Neural cell (in vitro differentiated cells): ENCODE results near the gene RAB3GAP2. TPM values are rescaled to one million over a fixed set of nuclear protein-coding genes. Genes with fewer than 3 reads are reported as not detected.
"Not testable (repeated sequence)": the region's sequence is repeated elsewhere in the genome, so short reads cannot be mapped to it uniquely, and the experiment has no call there.

Experiments
- H2AFZ ChIP-seq: fragments of 200-600, 300-800 bp; sonication (generic), shearing (Covaris generic); 2 replicates; pipeline ENCODE4 v1.6.0; 2014; ENCODE audit warnings: low read depth, mild to moderate bottlenecking, antibody characterized with exemption, low read length, moderate library complexity
- H3F3A ChIP-seq: fragments of 200-600 bp; shearing (Covaris generic); 2 replicates; pipeline ENCODE4 v1.6.1; 2016; ENCODE audit warnings: mild to moderate bottlenecking, moderate library complexity, mixed read lengths, antibody characterized with exemption, low read length; ENCODE audit not compliant: insufficient read depth, poor library complexity, severe bottlenecking
- H3K27ac ChIP-seq: fragments of 200-600, 300-800 bp; sonication (generic), shearing (Covaris generic); 2 replicates; pipeline ENCODE4 v1.5.1; 2014; ENCODE audit warnings: mild to moderate bottlenecking, low read length, moderate library complexity
- H3K27me3 ChIP-seq: fragments of 300-800, 200-600 bp; sonication (generic), shearing (Covaris generic); 2 replicates; pipeline ENCODE4 v1.6.0; 2014; ENCODE audit warnings: mild to moderate bottlenecking, low read depth, low read length, moderate library complexity; ENCODE audit not compliant: insufficient read depth
- H3K36me3 ChIP-seq: fragments of 300-800, 200-600 bp; sonication (generic), shearing (Covaris generic); 2 replicates; pipeline ENCODE4 v1.5.1; 2014; ENCODE audit warnings: mild to moderate bottlenecking, antibody characterized with exemption, low read length, moderate library complexity; ENCODE audit not compliant: insufficient read depth
- H3K4me2 ChIP-seq: fragments of 300-800, 200-600 bp; sonication (generic), shearing (Covaris generic); 2 replicates; pipeline ENCODE4 v1.6.0; 2014; ENCODE audit warnings: mild to moderate bottlenecking, low read length
- H3K4me3 ChIP-seq: fragments of 300-800, 200-600 bp; sonication (generic), shearing (Covaris generic); 2 replicates; pipeline ENCODE4 v1.5.1; 2014; ENCODE audit warnings: mild to moderate bottlenecking, low read length, moderate library complexity
- H3K79me2 ChIP-seq: fragments of 200-600 bp; shearing (Covaris generic); replicated peaks from 2 replicates; pipeline ENCODE4 v1.6.0; 2014; ENCODE audit warnings: mild to moderate bottlenecking, low read length, moderate library complexity; ENCODE audit not compliant: insufficient read depth
- H3K9ac ChIP-seq: fragments of 300-800, 200-600 bp; sonication (generic), shearing (Covaris generic); 2 replicates; pipeline ENCODE4 v1.6.1; 2016; ENCODE audit warnings: mild to moderate bottlenecking, low read length, mixed read lengths
- H3K9me2 ChIP-seq: fragments of 200-600 bp; shearing (Covaris generic); 2 replicates; pipeline ENCODE4 v1.6.1; 2016; ENCODE audit warnings: mild to moderate bottlenecking, low read length, mixed read lengths; ENCODE audit not compliant: insufficient read depth
- H3K9me3 ChIP-seq: fragments of 200-600, 300-800 bp; sonication (generic), shearing (Covaris generic); 2 replicates; pipeline ENCODE4 v1.6.1; 2016; ENCODE audit warnings: mild to moderate bottlenecking, mixed run types, low read length, moderate library complexity, mixed read lengths
- H4K20me1 ChIP-seq: fragments of 200-600 bp; shearing (Covaris generic); 2 replicates; pipeline ENCODE4 v1.6.1; 2016; ENCODE audit warnings: mild to moderate bottlenecking, mixed run types; ENCODE audit not compliant: insufficient read depth
- CTCF ChIP-seq: fragments of 450-650 bp; IDR thresholded peaks from 2 replicates; pipeline ENCODE4 v1.5.1; 2014; ENCODE audit warnings: antibody characterized with exemption, mild to moderate bottlenecking, moderate library complexity; ENCODE audit not compliant: poor library complexity, severe bottlenecking
- EP300 ChIP-seq: fragments of 450-650 bp; conservative IDR thresholded peaks from 2 replicates; pipeline ENCODE4 v1.6.1; 2014; ENCODE audit warnings: antibody characterized with exemption, mild to moderate bottlenecking, moderate library complexity; ENCODE audit not compliant: poor library complexity, severe bottlenecking
- EZH2 ChIP-seq: fragments of 200-600, 300-800 bp; shearing (Covaris generic), sonication (generic); IDR thresholded peaks from 2 replicates; pipeline ENCODE4 v1.6.1; 2014; ENCODE audit warnings: antibody characterized with exemption, low read length, borderline replicate concordance, mild to moderate bottlenecking; ENCODE audit not compliant: insufficient read depth, poor library complexity, severe bottlenecking
- MXI1 ChIP-seq: fragments of 450-650 bp; conservative IDR thresholded peaks from 2 replicates; pipeline ENCODE4 v1.6.1; 2014; ENCODE audit warnings: antibody characterized with exemption, mild to moderate bottlenecking; ENCODE audit not compliant: poor library complexity, severe bottlenecking
- POLR2AphosphoS5 ChIP-seq: IDR thresholded peaks from 2 replicates; pipeline ENCODE4 v1.6.1; 2012
- RAD21 ChIP-seq: fragments of 450-650 bp; conservative IDR thresholded peaks from 2 replicates; pipeline ENCODE4 v1.6.1; 2014; ENCODE audit warnings: antibody characterized with exemption, mild to moderate bottlenecking, moderate library complexity
- REST ChIP-seq: IDR thresholded peaks from 2 replicates; pipeline ENCODE4 v1.6.1; 2012; ENCODE audit warnings: borderline replicate concordance
- SMC3 ChIP-seq: fragments of 450-650 bp; conservative IDR thresholded peaks from 2 replicates; pipeline ENCODE4 v1.6.1; 2014; ENCODE audit warnings: antibody characterized with exemption, mild to moderate bottlenecking, moderate library complexity; ENCODE audit not compliant: poor library complexity
- TAF1 ChIP-seq: IDR thresholded peaks from 2 replicates; pipeline ENCODE4 v1.6.1; 2012; ENCODE audit warnings: low read depth
- polyA plus RNA-seq: library from polyadenylated mRNA; depleted of rRNA; stranded (reverse); fragments of >200 nt; gene quantifications from 2 replicates; pipeline ENCODE4 v1.2.3, GENCODE V29; 2014

The RAB3GAP2 gene
- polyA plus RNA-seq, 1 donor from 2014 or later = 39.9 TPM

GRCh38 chr1:220221269-220221668 is 51.0 kb downstream of the RAB3GAP2 start:
- no peaks in the 10 kb centered on the region for H4K20me1 ChIP-seq

GRCh38 chr1:220220699-220221040 is 51.6 kb downstream of the RAB3GAP2 start:
- not testable (repeated sequence) for H3K79me2 ChIP-seq, H3K27ac ChIP-seq, H3K4me2 ChIP-seq

More at GRCh38 chr1:220221269-220221668, 51.0 kb downstream of the RAB3GAP2 start:
- H3K79me2 ChIP-seq = peaks cover 6% of the 10 kb centered on the region
- TF ChIP-seq SMC3 = no peak
- no peaks in the 10 kb centered on the region for H3K9me3 ChIP-seq
- no peaks in the 10 kb centered on the region for H3K27me3 ChIP-seq
- no peak overlapping the region for H2AFZ ChIP-seq
- H3K27ac ChIP-seq = no peak overlapping the region
- no peaks in the 10 kb centered on the region for H3F3A ChIP-seq
- H3K9me2 ChIP-seq = no peaks in the 10 kb centered on the region
- H3K9ac ChIP-seq = no peak overlapping the region
- H3K4me3 ChIP-seq = no peak overlapping the region
- H3K4me2 ChIP-seq = no peak overlapping the region
- H3K36me3 ChIP-seq = no peaks in the 10 kb centered on the region

GRCh38 chr1:220219865-220220698 is 52.2 kb downstream of the RAB3GAP2 start:
- H3K9me3 ChIP-seq = no peaks in the 10 kb centered on the region
- H3K9me2 ChIP-seq = no peaks in the 10 kb centered on the region
- H3K9ac ChIP-seq = no peak overlapping the region
- H3K4me3 ChIP-seq = no peak overlapping the region
- H3K27ac ChIP-seq = no peak overlapping the region
- H3F3A ChIP-seq = no peaks in the 10 kb centered on the region
- no peak overlapping the region for H2AFZ ChIP-seq
- no peak overlapping the region for H3K4me2 ChIP-seq
- no peaks in the 10 kb centered on the region for H4K20me1 ChIP-seq
- peaks cover 10% of the 10 kb centered on the region for H3K79me2 ChIP-seq
- no peaks in the 10 kb centered on the region for H3K36me3 ChIP-seq
- TF ChIP-seq EP300 (no peak), EZH2 (no peak), MXI1 (no peak), TAF1 (no peak), SMC3 (no peak), RAD21 (no peak), REST (no peak), POLR2AphosphoS5 (no peak), CTCF (no peak)
- H3K27me3 ChIP-seq = no peaks in the 10 kb centered on the region

More at GRCh38 chr1:220220699-220221040, 51.6 kb downstream of the RAB3GAP2 start:
- not testable (repeated sequence) for H4K20me1 ChIP-seq, H3K36me3 ChIP-seq, H3K27me3 ChIP-seq, H3K9me2 ChIP-seq, H3K4me3 ChIP-seq, H2AFZ ChIP-seq, H3K9ac ChIP-seq, H3K9me3 ChIP-seq, H3F3A ChIP-seq
